GM18499 (cell line): Measurements from ENCODE around the gene THSD7A.

Experiments used
- ATAC-seq: cut with Tn5 transposase; IDR thresholded peaks from one replicate; pipeline ENCODE4 v1.9.1; 2021; ENCODE audit warnings: moderate number of reproducible peaks; ENCODE audit not compliant: insufficient read depth, unreplicated experiment

Gene THSD7A

DNA sequence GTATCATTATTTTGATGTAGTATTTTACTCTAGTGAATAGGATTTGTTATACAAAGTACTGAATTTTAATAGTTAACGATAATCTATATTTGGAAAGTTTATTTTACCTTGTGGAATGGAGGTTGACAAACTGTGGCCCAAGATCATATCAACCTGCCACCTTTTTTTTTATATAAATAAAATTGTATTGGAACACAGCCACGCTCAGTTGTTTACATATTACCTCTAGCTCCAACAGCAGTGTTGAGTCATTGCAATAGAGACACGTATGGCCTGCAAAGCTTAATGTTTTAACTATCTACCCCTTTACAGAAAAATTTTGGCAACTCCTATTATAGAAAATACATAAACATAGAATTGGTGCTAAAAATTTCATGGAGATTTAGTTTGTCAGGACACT lies 239.3 kb downstream of the THSD7A start:
- no peak for ATAC-seq

- ATAC-seq, result no peak
Measured at GRCh38 chr7:11591943-11592342, 240.1 kb downstream of the THSD7A start.

- ATAC-seq, result no peak
Measured at GRCh38 chr7:11591055-11591633, 240.9 kb downstream of the THSD7A start.

GRCh38 chr7:11589251-11589650 lies 242.7 kb downstream of the THSD7A start:
- no peak for ATAC-seq

DNA sequence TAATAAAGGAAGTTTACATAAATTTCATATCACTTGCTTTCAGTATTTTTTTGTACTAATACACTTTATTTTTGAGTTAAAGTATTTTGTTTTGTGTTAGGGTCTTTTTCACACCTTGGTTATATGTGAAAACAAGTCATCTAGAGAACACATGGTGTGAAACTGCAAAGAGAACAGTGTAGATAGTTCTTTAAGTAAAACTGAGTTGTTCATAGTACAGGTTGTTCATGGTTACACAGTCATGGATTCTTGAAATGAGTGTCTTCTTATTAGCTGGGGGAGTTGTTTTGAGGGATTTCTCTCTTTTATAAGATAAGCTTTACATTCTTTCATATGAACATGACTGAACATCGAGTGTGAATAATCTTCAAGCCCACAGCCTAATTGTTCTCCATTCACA lies 244.2 kb downstream of the THSD7A start:
- ATAC-seq, result no peak

- no peak for ATAC-seq
Measured at GRCh38 chr7:11587048-11587447, 244.9 kb downstream of the THSD7A start.

GRCh38 chr7:11584406-11585031 lies 247.5 kb downstream of the THSD7A start:
- ATAC-seq, result no peak

GRCh38 chr7:11579141-11579540 lies 252.9 kb downstream of the THSD7A start:
- no peak for ATAC-seq

DNA sequence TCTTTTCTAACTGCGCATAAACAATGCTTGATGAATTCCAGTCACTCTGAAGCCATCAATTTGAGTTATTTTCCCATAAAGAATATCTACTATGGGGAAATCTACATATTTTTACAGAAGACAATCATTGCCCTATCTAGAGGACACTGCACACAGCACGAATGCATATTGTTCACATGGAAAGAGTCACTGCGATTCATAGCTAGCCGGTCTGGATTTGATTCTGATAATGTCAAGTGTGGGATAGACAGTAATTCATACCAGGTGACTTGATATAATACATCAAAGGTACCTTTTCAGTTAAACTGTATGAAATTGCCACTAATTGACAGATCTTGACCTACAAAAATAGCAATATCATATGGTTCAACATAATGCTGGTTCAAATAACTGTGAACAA lies 255.7 kb downstream of the THSD7A start:
- no peak for ATAC-seq

- no peak for ATAC-seq
Measured at GRCh38 chr7:11573128-11573750, 258.8 kb downstream of the THSD7A start.

DNA sequence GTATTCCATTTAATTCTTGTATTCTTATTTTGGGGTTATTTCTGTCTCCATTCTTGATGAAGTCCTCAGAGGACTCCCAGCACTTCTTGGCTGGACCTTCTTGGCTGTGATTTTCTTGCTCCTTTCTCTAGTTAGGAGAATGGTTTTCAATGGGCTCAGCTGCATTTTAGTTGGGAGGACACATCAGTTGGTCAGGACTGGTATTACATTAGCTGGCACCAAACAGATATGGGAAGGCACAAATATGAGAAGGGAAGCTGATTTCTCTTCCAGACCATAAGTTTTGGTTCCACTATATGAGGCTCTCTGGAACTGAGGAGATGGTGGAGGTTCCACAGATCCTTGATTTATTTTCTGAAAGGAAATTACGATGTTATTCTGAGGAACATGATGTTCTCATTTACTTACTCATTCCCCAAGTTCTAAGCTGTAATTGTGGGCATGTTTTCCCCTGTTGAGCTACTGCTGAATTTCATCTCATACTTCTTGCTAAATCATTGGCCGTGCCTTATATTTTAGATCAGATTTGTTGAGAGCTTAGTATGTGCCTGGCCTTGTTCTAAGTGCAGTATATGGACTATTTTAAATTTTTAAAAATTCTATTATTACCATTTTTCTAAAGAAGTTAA lies 261.0 kb downstream of the THSD7A start:
- no peak for ATAC-seq

DNA sequence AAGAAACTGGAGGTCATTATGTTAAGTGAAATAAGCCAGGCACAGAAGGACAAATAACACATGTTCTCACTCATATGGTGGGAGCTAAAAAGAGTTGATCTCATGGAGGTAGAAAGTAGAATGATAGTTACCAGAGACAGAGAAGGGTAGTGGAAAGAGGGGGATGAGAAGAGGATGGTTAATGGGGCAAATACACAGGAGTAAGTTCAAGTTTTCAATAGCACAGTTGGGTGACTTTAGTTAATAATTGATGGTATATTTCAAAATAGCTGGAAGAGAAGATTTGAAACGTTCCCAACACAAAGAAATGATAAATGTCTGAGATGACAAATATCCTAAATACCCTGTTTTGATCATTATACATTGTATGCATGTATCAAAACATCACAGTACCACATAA lies 261.8 kb downstream of the THSD7A start:
- ATAC-seq, result no peak

DNA sequence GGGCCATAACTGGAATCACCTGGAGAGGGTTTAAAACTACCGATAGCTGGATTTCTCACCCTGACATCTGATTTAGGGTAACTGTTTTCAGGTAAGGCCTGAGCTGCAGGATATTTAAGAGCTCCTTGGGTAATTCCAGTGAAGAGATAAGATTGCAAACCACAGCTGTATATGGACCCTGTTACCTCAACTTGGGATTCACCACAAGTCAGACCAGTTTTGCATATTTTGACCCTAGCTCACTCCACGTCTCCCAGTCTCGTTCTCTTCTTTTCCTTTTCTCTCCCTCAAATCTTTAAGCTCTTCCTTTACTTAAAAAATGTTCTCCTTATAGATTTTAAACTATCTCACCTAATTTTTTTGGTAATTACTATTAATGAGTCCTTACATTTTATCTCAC lies 264.4 kb downstream of the THSD7A start:
- ATAC-seq, result no peak

GRCh38 chr7:11557627-11558026 lies 274.4 kb downstream of the THSD7A start:
- ATAC-seq, result no peak

DNA sequence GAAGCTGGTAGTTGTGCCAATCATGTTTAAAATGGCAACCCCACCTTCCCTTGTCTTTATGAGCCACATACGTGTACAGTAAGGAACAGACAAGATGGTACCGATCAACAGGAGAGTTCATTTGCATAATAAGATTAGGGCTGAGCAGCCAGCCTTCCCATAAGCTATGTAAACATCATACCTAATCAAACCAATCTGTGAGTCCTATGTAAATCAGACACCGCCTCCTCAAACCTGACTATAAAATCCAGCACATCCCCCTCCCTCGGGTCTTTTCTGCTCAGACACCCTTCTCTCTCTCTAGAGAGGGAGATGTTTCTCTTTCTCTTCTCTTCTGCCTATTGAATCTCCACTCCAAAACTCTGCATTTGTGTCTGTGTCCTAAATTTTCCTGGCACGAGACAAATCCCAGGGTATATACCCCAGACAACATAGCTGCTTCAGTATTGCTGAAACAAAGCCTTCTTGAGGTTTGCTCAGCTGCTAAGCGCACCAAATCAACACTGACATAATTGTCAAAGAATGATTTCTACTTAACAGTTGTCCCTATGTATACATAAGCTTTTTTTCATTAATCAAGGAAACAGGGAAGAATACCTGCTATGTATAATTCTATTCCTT lies 279.2 kb downstream of the THSD7A start:
- no peak for ATAC-seq

DNA sequence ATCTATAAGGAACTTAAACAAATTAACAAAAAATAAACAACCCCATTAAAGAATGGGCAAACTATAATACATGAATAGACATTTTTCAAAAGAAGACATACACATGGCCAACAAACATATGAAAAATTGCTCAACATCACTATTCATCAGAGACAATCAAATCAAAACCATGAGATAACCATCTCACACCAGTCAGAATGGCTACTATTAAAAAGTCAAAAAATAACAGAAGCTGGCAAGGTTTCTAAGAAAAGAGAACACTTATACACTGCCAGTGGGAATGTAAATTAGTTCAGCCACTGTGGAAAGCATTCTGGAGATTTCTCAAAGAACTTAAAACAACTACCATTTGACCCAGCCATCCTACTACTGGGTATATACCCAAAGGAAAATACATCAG lies 280.5 kb downstream of the THSD7A start:
- no peak for ATAC-seq

GRCh38 chr7:11548532-11548931 lies 283.5 kb downstream of the THSD7A start:
- ATAC-seq, result no peak

GRCh38 chr7:11541330-11541729 lies 290.7 kb downstream of the THSD7A start:
- no peak for ATAC-seq

DNA sequence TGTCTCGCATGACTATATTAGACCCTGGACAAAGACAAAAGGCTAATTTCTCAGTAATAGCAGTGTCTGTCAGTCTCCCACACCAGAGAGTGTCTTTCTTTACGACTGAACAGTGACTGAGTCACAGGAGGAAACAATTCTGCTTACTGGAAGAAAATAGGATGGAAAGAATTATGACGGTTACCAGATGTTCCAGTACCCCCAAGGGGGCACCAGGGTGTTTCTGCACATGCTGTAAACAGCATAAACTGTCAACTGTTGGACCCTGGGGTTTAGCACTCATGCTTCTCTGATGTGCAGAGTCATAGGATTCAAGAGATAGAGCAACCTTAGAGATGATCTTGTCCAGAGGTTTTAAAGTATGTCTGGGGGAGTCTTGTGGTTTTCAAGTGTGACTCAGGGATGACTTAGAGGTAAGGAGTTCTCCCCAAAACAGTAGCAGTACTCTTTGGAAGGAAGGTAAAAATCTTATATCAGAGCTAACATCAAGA lies 291.7 kb downstream of the THSD7A start:
- no peak for ATAC-seq

DNA sequence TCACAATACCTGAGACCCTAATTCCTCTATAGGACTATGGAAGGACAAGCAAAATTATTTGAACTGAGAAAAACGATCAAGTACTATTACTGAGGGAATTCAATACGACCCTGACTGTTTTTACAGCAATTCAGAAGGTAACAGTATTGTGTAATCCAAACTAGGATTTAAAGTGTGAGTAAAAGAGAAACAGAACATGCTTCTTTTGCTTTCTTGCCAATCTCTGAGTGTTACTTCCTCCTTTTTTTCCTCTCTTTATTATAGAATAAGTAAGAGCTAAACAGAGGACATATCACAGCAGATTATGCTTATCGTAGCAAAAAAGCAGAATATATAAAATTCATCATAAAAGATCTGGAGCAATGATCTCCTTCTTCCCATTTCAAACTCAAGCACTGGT lies 292.1 kb downstream of the THSD7A start:
- ATAC-seq, result no peak

- no peak for ATAC-seq
Measured at GRCh38 chr7:11538751-11539299, 293.2 kb downstream of the THSD7A start.
